ENCODE measurements around the gene CEMP1.

The CEMP1 gene

DNA sequence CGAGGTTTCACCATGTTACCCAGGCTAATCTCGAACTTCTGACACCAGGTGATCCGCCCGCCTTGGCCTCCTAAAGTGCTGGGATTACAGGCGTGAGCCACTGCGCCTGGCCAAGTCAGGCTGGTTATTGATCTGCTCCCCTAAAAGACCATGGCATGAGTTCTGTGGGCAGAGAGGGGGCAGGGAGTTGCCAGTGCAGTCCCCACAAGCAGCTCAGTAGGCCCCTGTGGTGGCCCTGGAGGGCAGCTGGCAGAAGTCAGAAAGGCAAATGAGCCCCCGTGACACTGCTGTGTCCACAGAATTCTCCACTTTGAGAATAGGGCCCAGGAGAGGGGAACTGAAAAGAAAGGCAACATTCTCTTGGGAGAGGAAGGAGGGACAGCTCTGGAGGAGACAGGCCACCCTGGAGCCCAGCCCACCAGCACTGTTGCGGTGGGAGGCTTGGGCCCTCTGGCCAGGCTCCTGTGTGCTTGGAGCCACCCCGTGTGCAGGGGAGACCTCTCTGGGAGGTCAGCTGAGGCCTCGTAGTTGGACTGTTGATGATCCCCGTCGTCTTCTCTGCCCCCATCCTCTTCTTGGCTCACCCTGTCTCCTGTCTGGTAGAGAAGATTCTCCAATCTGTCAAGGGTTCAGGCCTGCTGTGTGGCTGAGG lies 13.1 kb downstream of the CEMP1 start:
- no peak for TF ChIP-seq CTCF (IDR thresholded peaks at IDR 0.05)

GRCh38 chr16:2516391-2517240 lies 14.6 kb downstream of the CEMP1 start:
- no peak for TF ChIP-seq CTCF (IDR thresholded peaks at IDR 0.05)

- no peak for TF ChIP-seq CTCF (IDR thresholded peaks at IDR 0.05)
Observed at GRCh38 chr16:2515180-2515851, 15.9 kb downstream of the CEMP1 start.

GRCh38 chr16:2514333-2515179 lies 16.7 kb downstream of the CEMP1 start:
- TF ChIP-seq CTCF (IDR thresholded peaks at IDR 0.05), result no peak

- TF ChIP-seq CTCF (IDR thresholded peaks at IDR 0.05), result no peak
Observed at GRCh38 chr16:2513405-2514332, 17.5 kb downstream of the CEMP1 start, which contains the start of gene ATP6V0C. Gene ATP6V0C, plus strand, starts transcription at chr16:2513952. Its CDS starts 152 bp downstream, at chr16:2514104.

- 0 out of 2 replicates have a peak, but pooled peaks have one; percentile 10 for TF ChIP-seq CTCF (IDR thresholded peaks at IDR 0.05)
Observed at GRCh38 chr16:2512735-2513404, 18.3 kb downstream of the CEMP1 start.

Measured in LNCAP (cell line).